ENCODE results near the gene SPACA7.

SPACA7 gene

GRCh38 chr13:112450118-112450903 is 74.2 kb downstream of the SPACA7 start:
- H3K27ac ChIP-seq (ENCODE audit: low read depth, low read length), result no peak overlapping the region
- no peak overlapping the region for H3K9ac ChIP-seq (ENCODE audit: low read length)
- H3K4me1 ChIP-seq (ENCODE audit: insufficient read depth, low read length), result no peaks in the 10 kb centered on the region
- no peak overlapping the region for H3K4me3 ChIP-seq (ENCODE audit: low read depth in 1 of 2, low read length in 2 of 2)
- H3K36me3 ChIP-seq (ENCODE audit: insufficient read depth, low read length), result no peaks in the 10 kb centered on the region
- H3K27me3 ChIP-seq (ENCODE audit: control insufficient read depth in 1 of 2, insufficient read depth in 2 of 2, low read length in 2 of 2), result no peaks in the 10 kb centered on the region
- no peaks in the 10 kb centered on the region for H3K9me3 ChIP-seq (ENCODE audit: low read length)

GRCh38 chr13:112450904-112451240 is 74.7 kb downstream of the SPACA7 start:
- no peak overlapping the region for H3K27ac ChIP-seq (ENCODE audit: low read depth, low read length)

GRCh38 chr13:112451512-112452379 is 75.6 kb downstream of the SPACA7 start:
- no peaks in the 10 kb centered on the region for H3K36me3 ChIP-seq (ENCODE audit: insufficient read depth, low read length)
- no peaks in the 10 kb centered on the region for H3K27me3 ChIP-seq (ENCODE audit: control insufficient read depth in 1 of 2, insufficient read depth in 2 of 2, low read length in 2 of 2)
- H3K27ac ChIP-seq (ENCODE audit: low read depth, low read length), result no peak overlapping the region
- no peak overlapping the region for H3K9ac ChIP-seq (ENCODE audit: low read length)
- no peaks in the 10 kb centered on the region for H3K9me3 ChIP-seq (ENCODE audit: low read length)
- H3K4me3 ChIP-seq (ENCODE audit: low read depth in 1 of 2, low read length in 2 of 2), result no peak overlapping the region
- H3K4me1 ChIP-seq (ENCODE audit: insufficient read depth, low read length), result no peaks in the 10 kb centered on the region

More at GRCh38 chr13:112450904-112451240, 74.7 kb downstream of the SPACA7 start:
- H3K36me3 ChIP-seq (ENCODE audit: insufficient read depth, low read length), result no peaks in the 10 kb centered on the region
- H3K4me3 ChIP-seq (ENCODE audit: low read depth in 1 of 2, low read length in 2 of 2), result no peak overlapping the region
- no peaks in the 10 kb centered on the region for H3K4me1 ChIP-seq (ENCODE audit: insufficient read depth, low read length)
- no peaks in the 10 kb centered on the region for H3K27me3 ChIP-seq (ENCODE audit: control insufficient read depth in 1 of 2, insufficient read depth in 2 of 2, low read length in 2 of 2)
- no peak overlapping the region for H3K9ac ChIP-seq (ENCODE audit: low read length)
- no peaks in the 10 kb centered on the region for H3K9me3 ChIP-seq (ENCODE audit: low read length)

GRCh38 chr13:112452380-112453206 is 76.4 kb downstream of the SPACA7 start:
- H3K9me3 ChIP-seq (ENCODE audit: low read length), result no peaks in the 10 kb centered on the region
- H3K4me1 ChIP-seq (ENCODE audit: insufficient read depth, low read length), result no peaks in the 10 kb centered on the region
- H3K9ac ChIP-seq (ENCODE audit: low read length), result no peak overlapping the region
- H3K27me3 ChIP-seq (ENCODE audit: control insufficient read depth in 1 of 2, insufficient read depth in 2 of 2, low read length in 2 of 2), result no peaks in the 10 kb centered on the region
- H3K4me3 ChIP-seq (ENCODE audit: low read depth in 1 of 2, low read length in 2 of 2), result no peak overlapping the region
- H3K36me3 ChIP-seq (ENCODE audit: insufficient read depth, low read length), result no peaks in the 10 kb centered on the region
- H3K27ac ChIP-seq (ENCODE audit: low read depth, low read length), result no peak overlapping the region

- H3K4me3 ChIP-seq (ENCODE audit: low read depth in 1 of 2, low read length in 2 of 2), result no peak overlapping the region
- no peaks in the 10 kb centered on the region for H3K27me3 ChIP-seq (ENCODE audit: control insufficient read depth in 1 of 2, insufficient read depth in 2 of 2, low read length in 2 of 2)
- H3K27ac ChIP-seq (ENCODE audit: low read depth, low read length), result no peak overlapping the region
- no peaks in the 10 kb centered on the region for H3K4me1 ChIP-seq (ENCODE audit: insufficient read depth, low read length)
- no peaks in the 10 kb centered on the region for H3K9me3 ChIP-seq (ENCODE audit: low read length)
- H3K36me3 ChIP-seq (ENCODE audit: insufficient read depth, low read length), result no peaks in the 10 kb centered on the region
- no peak overlapping the region for H3K9ac ChIP-seq (ENCODE audit: low read length)
Observed at GRCh38 chr13:112453207-112453829, 77.2 kb downstream of the SPACA7 start.

GRCh38 chr13:112453874-112454647 is 77.9 kb downstream of the SPACA7 start:
- Histone ChIP-seq H3K36me3 (ENCODE audit: insufficient read depth, low read length) (no peaks in the 10 kb centered on the region), H3K27me3 (ENCODE audit: control insufficient read depth in 1 of 2, insufficient read depth in 2 of 2, low read length in 2 of 2) (no peaks in the 10 kb centered on the region), H3K9ac (ENCODE audit: low read length) (no peak overlapping the region), H3K4me1 (ENCODE audit: insufficient read depth, low read length) (no peaks in the 10 kb centered on the region), H3K4me3 (ENCODE audit: low read depth in 1 of 2, low read length in 2 of 2) (no peak overlapping the region), H3K9me3 (ENCODE audit: low read length) (no peaks in the 10 kb centered on the region), H3K27ac (ENCODE audit: low read depth, low read length) (no peak overlapping the region)

- Histone ChIP-seq H3K4me3 (ENCODE audit: low read depth in 1 of 2, low read length in 2 of 2) (no peak overlapping the region), H3K36me3 (ENCODE audit: insufficient read depth, low read length) (no peaks in the 10 kb centered on the region), H3K27me3 (ENCODE audit: control insufficient read depth in 1 of 2, insufficient read depth in 2 of 2, low read length in 2 of 2) (no peaks in the 10 kb centered on the region)
Observed at GRCh38 chr13:112454648-112455334, 78.6 kb downstream of the SPACA7 start.

GRCh38 chr13:112455476-112456059 is 79.4 kb downstream of the SPACA7 start:
- no peaks in the 10 kb centered on the region for H3K4me1 ChIP-seq (ENCODE audit: insufficient read depth, low read length)
- H3K36me3 ChIP-seq (ENCODE audit: insufficient read depth, low read length), result no peaks in the 10 kb centered on the region
- H3K9ac ChIP-seq (ENCODE audit: low read length), result no peak overlapping the region
- no peak overlapping the region for H3K4me3 ChIP-seq (ENCODE audit: low read depth in 1 of 2, low read length in 2 of 2)
- H3K9me3 ChIP-seq (ENCODE audit: low read length), result no peaks in the 10 kb centered on the region
- H3K27me3 ChIP-seq (ENCODE audit: control insufficient read depth in 1 of 2, insufficient read depth in 2 of 2, low read length in 2 of 2), result no peaks in the 10 kb centered on the region
- no peak overlapping the region for H3K27ac ChIP-seq (ENCODE audit: low read depth, low read length)

More at GRCh38 chr13:112454648-112455334, 78.6 kb downstream of the SPACA7 start:
- no peak overlapping the region for H3K27ac ChIP-seq (ENCODE audit: low read depth, low read length)
- H3K9me3 ChIP-seq (ENCODE audit: low read length), result no peaks in the 10 kb centered on the region
- H3K9ac ChIP-seq (ENCODE audit: low read length), result no peak overlapping the region
- H3K4me1 ChIP-seq (ENCODE audit: insufficient read depth, low read length), result no peaks in the 10 kb centered on the region

GRCh38 chr13:112456138-112457056 is 80.2 kb downstream of the SPACA7 start:
- no peaks in the 10 kb centered on the region for H3K9me3 ChIP-seq (ENCODE audit: low read length)
- no peak overlapping the region for H3K27ac ChIP-seq (ENCODE audit: low read depth, low read length)
- no peak overlapping the region for H3K9ac ChIP-seq (ENCODE audit: low read length)
- H3K4me3 ChIP-seq (ENCODE audit: low read depth in 1 of 2, low read length in 2 of 2), result no peak overlapping the region
- H3K4me1 ChIP-seq (ENCODE audit: insufficient read depth, low read length), result no peaks in the 10 kb centered on the region
- H3K36me3 ChIP-seq (ENCODE audit: insufficient read depth, low read length), result no peaks in the 10 kb centered on the region
- H3K27me3 ChIP-seq (ENCODE audit: control insufficient read depth in 1 of 2, insufficient read depth in 2 of 2, low read length in 2 of 2), result no peaks in the 10 kb centered on the region

All from muscle layer of colon (tissue), 2 donors.